GM23338 (cell line): Measurements from ENCODE around the gene PCSK1. TPM values are rescaled to one million over a fixed set of nuclear protein-coding genes. Genes with fewer than 3 reads are reported as not detected.

Experiments used
- ATAC-seq: fragments of 200-7000 bp; cut with Tn5 transposase; 3 replicates; pipeline ENCODE4 v1.9.1; 2020
- DNase-seq: peaks from one replicate; pipeline ENCODE4 v3.0.0-alpha.2; 2015; ENCODE audit warnings: low spot score
- H2AFZ ChIP-seq: fragments of 200-600 bp; sonication (generic); 2 replicates; pipeline ENCODE4 v1.8.0; 2016; ENCODE audit warnings: antibody characterized with exemption, mild to moderate bottlenecking, moderate library complexity
- H3F3A ChIP-seq: fragments of 200-600 bp; sonication (generic); replicated peaks from 2 replicates; pipeline ENCODE4 v1.8.0; 2017; ENCODE audit warnings: antibody characterized with exemption, mixed run types, low read depth
- H3K27ac ChIP-seq: fragments of 200-600 bp; sonication (generic); 2 replicates; pipeline ENCODE4 v1.6.1; 2016; ENCODE audit warnings: low read depth
- H3K27me3 ChIP-seq: fragments of 200-600 bp; sonication (generic); 2 replicates; pipeline ENCODE4 v1.8.0; 2016; ENCODE audit warnings: mild to moderate bottlenecking, mixed run types, moderate library complexity; ENCODE audit not compliant: insufficient read depth
- H3K36me3 ChIP-seq: fragments of 200-600 bp; sonication (generic); 2 replicates; pipeline ENCODE4 v1.8.0; 2016; ENCODE audit warnings: mild to moderate bottlenecking; ENCODE audit not compliant: insufficient read depth
- H3K4me1 ChIP-seq: fragments of 200-600 bp; sonication (generic); 2 replicates; pipeline ENCODE4 v1.8.0; 2016; ENCODE audit warnings: mild to moderate bottlenecking, moderate library complexity; ENCODE audit not compliant: insufficient read depth
- H3K4me2 ChIP-seq: fragments of 200-600 bp; sonication (generic); 2 replicates; pipeline ENCODE4 v1.7.1; 2017; ENCODE audit warnings: mixed run types
- H3K4me3 ChIP-seq: fragments of 200-600 bp; sonication (generic); 2 replicates; pipeline ENCODE4 v1.6.1; 2016; ENCODE audit warnings: mixed run types
- H3K79me2 ChIP-seq: fragments of 200-600 bp; sonication (generic); replicated peaks from 2 replicates; pipeline ENCODE4 v1.8.0; 2017; ENCODE audit warnings: mild to moderate bottlenecking; ENCODE audit not compliant: insufficient read depth
- H3K9me2 ChIP-seq: fragments of 200-600 bp; sonication (generic); 2 replicates; pipeline ENCODE4 v1.8.0; 2017; ENCODE audit not compliant: insufficient read depth
- H4K20me1 ChIP-seq: fragments of 200-600 bp; sonication (generic); replicated peaks from 2 replicates; pipeline ENCODE4 v1.8.0; 2017; ENCODE audit warnings: mild to moderate bottlenecking; ENCODE audit not compliant: insufficient read depth
- H3K27ac Mint-ChIP-seq: 2 replicates; pipeline ENCODE4 v1.8.0; 2020; ENCODE audit warnings: inconsistent platforms, mild to moderate bottlenecking, moderate library complexity, mixed read lengths
- H3K27me3 Mint-ChIP-seq: 3 replicates; pipeline ENCODE4 v1.8.0; 2022; ENCODE audit warnings: low read depth, mild to moderate bottlenecking, moderate library complexity, mixed read lengths, inconsistent platforms; ENCODE audit not compliant: insufficient read depth, poor library complexity
- H3K36me3 Mint-ChIP-seq: 3 replicates; pipeline ENCODE4 v1.8.0; 2021; ENCODE audit warnings: low read depth, mild to moderate bottlenecking, inconsistent platforms, moderate library complexity, mixed read lengths
- H3K4me1 Mint-ChIP-seq: 3 replicates; pipeline ENCODE4 v1.8.0; 2020; ENCODE audit warnings: mild to moderate bottlenecking, inconsistent platforms, mixed read lengths
- H3K4me3 Mint-ChIP-seq: 3 replicates; pipeline ENCODE4 v1.8.0; 2021; ENCODE audit warnings: moderate library complexity, mild to moderate bottlenecking, inconsistent platforms, mixed read lengths
- H3K9me3 Mint-ChIP-seq: 3 replicates; pipeline ENCODE4 v1.8.0; 2020; ENCODE audit warnings: moderate library complexity, mild to moderate bottlenecking, inconsistent platforms, mixed read lengths
- CREB1 ChIP-seq: fragments of 250-450 bp; sonication (Bioruptor Pico); IDR thresholded peaks from 2 replicates; pipeline ENCODE4 v1.5.0; 2020; ENCODE audit warnings: low read depth, mild to moderate bottlenecking, moderate library complexity
- EZH2 ChIP-seq: fragments of 200-600 bp; sonication (generic); IDR thresholded peaks from one replicate; pipeline ENCODE4 v1.8.0; 2017; ENCODE audit warnings: antibody characterized with exemption, mild to moderate bottlenecking, low read depth; ENCODE audit not compliant: unreplicated experiment
- EZH2phosphoT487 ChIP-seq: fragments of 200-600 bp; sonication (generic); IDR thresholded peaks from one replicate; pipeline ENCODE4 v1.8.1; 2018; ENCODE audit warnings: antibody characterized with exemption; ENCODE audit not compliant: unreplicated experiment
- NANOG ChIP-seq: IDR thresholded peaks from 2 replicates; pipeline ENCODE4 v1.6.1; 2016; ENCODE audit warnings: antibody characterized with exemption, borderline replicate concordance
- POLR2AphosphoS5 ChIP-seq: IDR thresholded peaks from 2 replicates; pipeline ENCODE4 v1.6.1; 2016; ENCODE audit warnings: antibody characterized with exemption, low read depth
- STAT1 ChIP-seq: IDR thresholded peaks from one replicate; pipeline ENCODE4 v1.6.1; 2016; ENCODE audit warnings: antibody characterized with exemption; ENCODE audit not compliant: unreplicated experiment
- ZNF114 ChIP-seq: fragments of 250-450 bp; sonication (Bioruptor Pico); IDR thresholded peaks from 2 replicates; pipeline ENCODE4 v1.5.0; 2020; ENCODE audit warnings: mild to moderate bottlenecking, moderate library complexity
- ZNF331 ChIP-seq: fragments of 250-450 bp; sonication (Bioruptor Pico); IDR thresholded peaks from 2 replicates; pipeline ENCODE4 v1.5.0; 2020; ENCODE audit warnings: low read depth, mild to moderate bottlenecking, moderate library complexity
- ZNF462 ChIP-seq: fragments of 250-450 bp; sonication (Bioruptor Pico); IDR thresholded peaks from 2 replicates; pipeline ENCODE4 v1.5.0; 2020; ENCODE audit warnings: mild to moderate bottlenecking, moderate library complexity
- polyA plus RNA-seq: library from polyadenylated mRNA; unstranded; fragments of >200 nt; fragmentation: Nextera tagmentation; extraction: Ambion mirVana; gene quantifications from 2 replicates; pipeline ENCODE4 v1.2.1, GENCODE V29; 2016
- total RNA-seq: library from RNA; depleted of rRNA; stranded (reverse); fragments of >200 nt; shearing (Covaris generic); gene quantifications from 2 replicates; pipeline ENCODE4 v1.2.3, GENCODE V29; 2014
- TF ChIP-seq, protein P1 (sequence below): IDR thresholded peaks from 2 replicates; pipeline ENCODE4 v1.6.1; 2016; ENCODE audit warnings: antibody characterized with exemption

The PCSK1 gene
- total and polyA plus RNA-seq, 2 experiments from 2014 or later = 2.3 to 2.7 TPM

- TF ChIP-seq, protein P1, sequence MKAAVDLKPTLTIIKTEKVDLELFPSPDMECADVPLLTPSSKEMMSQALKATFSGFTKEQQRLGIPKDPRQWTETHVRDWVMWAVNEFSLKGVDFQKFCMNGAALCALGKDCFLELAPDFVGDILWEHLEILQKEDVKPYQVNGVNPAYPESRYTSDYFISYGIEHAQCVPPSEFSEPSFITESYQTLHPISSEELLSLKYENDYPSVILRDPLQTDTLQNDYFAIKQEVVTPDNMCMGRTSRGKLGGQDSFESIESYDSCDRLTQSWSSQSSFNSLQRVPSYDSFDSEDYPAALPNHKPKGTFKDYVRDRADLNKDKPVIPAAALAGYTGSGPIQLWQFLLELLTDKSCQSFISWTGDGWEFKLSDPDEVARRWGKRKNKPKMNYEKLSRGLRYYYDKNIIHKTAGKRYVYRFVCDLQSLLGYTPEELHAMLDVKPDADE = no peak
- TF ChIP-seq ZNF331 (CRISPR knock-in tag) (no peak), EZH2phosphoT487 (no peak), EZH2 (no peak), NANOG (no peak)
These were observed 58.4 kb downstream of the PCSK1 start (continued) for GRCh38 chr5:96374653-96375052.

DNA sequence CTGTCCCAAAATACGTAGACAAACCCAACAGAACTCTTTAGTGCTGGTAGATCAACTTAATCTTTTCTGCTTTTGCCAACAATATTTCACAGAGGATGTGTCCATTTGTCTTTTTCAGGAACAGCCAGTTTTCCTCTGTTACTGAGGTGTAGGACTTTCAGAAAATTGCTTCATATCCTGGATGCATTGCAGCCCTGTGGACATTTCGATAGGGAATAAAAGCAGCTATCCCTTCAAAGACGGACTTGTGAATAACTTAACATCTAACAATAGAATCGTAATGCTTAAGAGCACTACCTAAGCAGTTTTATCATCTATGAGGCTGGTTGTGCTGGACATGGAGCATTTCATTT lies 59.7 kb downstream of the PCSK1 start:
- no peak overlapping the region for H3K27ac ChIP-seq
- H4K20me1 ChIP-seq = no peaks in the 10 kb centered on the region
- peaks cover 4% of the 10 kb centered on the region for H3K27me3 Mint-ChIP-seq
- no peak overlapping the region for H3K4me2 ChIP-seq
- H3K79me2 ChIP-seq = no peaks in the 10 kb centered on the region
- ATAC-seq = no peak
- no peaks in the 10 kb centered on the region for H3F3A ChIP-seq
- H3K27ac Mint-ChIP-seq = no peak overlapping the region
- H3K9me2 ChIP-seq = no peaks in the 10 kb centered on the region
- no peaks in the 10 kb centered on the region for H3K4me1 Mint-ChIP-seq
- no peak overlapping the region for H3K4me3 Mint-ChIP-seq
- H3K36me3 ChIP-seq = no peaks in the 10 kb centered on the region
- TF ChIP-seq NANOG (no peak), ZNF114 (no peak), ZNF331 (CRISPR knock-in tag) (no peak), STAT1 (no peak)
- TF ChIP-seq, protein P1 = no peak
- peaks cover 3% of the 10 kb centered on the region; the same call in 1 of the 3 replicates for H3K36me3 Mint-ChIP-seq
- no peaks in the 10 kb centered on the region for H3K27me3 ChIP-seq
- DNase-seq = no peak
- H3K4me3 ChIP-seq = no peak overlapping the region
- no peaks in the 10 kb centered on the region for H3K4me1 ChIP-seq
- H3K9me3 Mint-ChIP-seq = peaks cover 9% of the 10 kb centered on the region; the same call in 1 of the 3 replicates
- H2AFZ ChIP-seq = no peak overlapping the region

GRCh38 chr5:96372726-96373380 lies 60.2 kb downstream of the PCSK1 start:
- Histone ChIP-seq H3K4me3 (no peak overlapping the region), H3K4me1 (no peaks in the 10 kb centered on the region), H3K4me2 (no peak overlapping the region), H3K27ac (no peak overlapping the region), H3K79me2 (no peaks in the 10 kb centered on the region), H2AFZ (no peak overlapping the region), H3F3A (no peaks in the 10 kb centered on the region), H3K27me3 (no peaks in the 10 kb centered on the region), H4K20me1 (no peaks in the 10 kb centered on the region), H3K36me3 (no peaks in the 10 kb centered on the region), H3K9me2 (no peaks in the 10 kb centered on the region)
- peaks cover 5% of the 10 kb centered on the region for H3K36me3 Mint-ChIP-seq
- H3K9me3 Mint-ChIP-seq = peaks cover 14% of the 10 kb centered on the region
- H3K4me1 Mint-ChIP-seq = no peaks in the 10 kb centered on the region
- no peak overlapping the region for H3K4me3 Mint-ChIP-seq
- no peak overlapping the region for H3K27ac Mint-ChIP-seq
- peaks cover 4% of the 10 kb centered on the region for H3K27me3 Mint-ChIP-seq
- no peak for ATAC-seq
- DNase-seq = no peak
- TF ChIP-seq CREB1 (CRISPR knock-in tag) (no peak), ZNF462 (CRISPR knock-in tag) (no peak), POLR2AphosphoS5 (no peak)
